ENCODE results near the gene SURF1.
"Not testable (repeated sequence)": the region's sequence is repeated elsewhere in the genome, so short reads cannot be mapped to it uniquely, and the experiment has no call there.

Gene SURF1

GRCh38 chr9:133341369-133342068, 14.8 kb downstream of the SURF1 start:
- peak; percentile 91 for DNase-seq

DNA sequence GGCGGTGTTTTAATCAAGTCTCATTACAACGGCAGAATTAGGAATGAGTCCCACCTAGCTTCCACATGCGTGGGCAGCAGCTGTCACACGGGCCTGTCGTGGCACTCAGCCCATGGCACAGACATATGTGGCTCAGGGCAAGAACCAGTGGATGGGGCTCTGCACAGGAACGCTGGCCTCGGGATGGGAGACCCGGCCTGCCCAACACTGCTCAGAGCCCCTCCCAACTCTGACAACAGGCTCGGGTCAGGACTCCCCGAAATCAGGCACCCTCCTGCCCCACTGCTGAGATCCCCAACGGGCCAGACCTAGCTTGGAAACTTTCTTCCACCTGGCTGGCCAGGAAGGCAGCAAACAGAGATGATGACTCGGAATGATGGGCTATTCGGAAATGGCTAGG, 15.4 kb downstream of the SURF1 start:
- no peak for DNase-seq

- DNase-seq, result peak; percentile 65
Measured at GRCh38 chr9:133340256-133340655, 16.0 kb downstream of the SURF1 start.

GRCh38 chr9:133339641-133340040, 16.6 kb downstream of the SURF1 start:
- DNase-seq, result no peak

DNA sequence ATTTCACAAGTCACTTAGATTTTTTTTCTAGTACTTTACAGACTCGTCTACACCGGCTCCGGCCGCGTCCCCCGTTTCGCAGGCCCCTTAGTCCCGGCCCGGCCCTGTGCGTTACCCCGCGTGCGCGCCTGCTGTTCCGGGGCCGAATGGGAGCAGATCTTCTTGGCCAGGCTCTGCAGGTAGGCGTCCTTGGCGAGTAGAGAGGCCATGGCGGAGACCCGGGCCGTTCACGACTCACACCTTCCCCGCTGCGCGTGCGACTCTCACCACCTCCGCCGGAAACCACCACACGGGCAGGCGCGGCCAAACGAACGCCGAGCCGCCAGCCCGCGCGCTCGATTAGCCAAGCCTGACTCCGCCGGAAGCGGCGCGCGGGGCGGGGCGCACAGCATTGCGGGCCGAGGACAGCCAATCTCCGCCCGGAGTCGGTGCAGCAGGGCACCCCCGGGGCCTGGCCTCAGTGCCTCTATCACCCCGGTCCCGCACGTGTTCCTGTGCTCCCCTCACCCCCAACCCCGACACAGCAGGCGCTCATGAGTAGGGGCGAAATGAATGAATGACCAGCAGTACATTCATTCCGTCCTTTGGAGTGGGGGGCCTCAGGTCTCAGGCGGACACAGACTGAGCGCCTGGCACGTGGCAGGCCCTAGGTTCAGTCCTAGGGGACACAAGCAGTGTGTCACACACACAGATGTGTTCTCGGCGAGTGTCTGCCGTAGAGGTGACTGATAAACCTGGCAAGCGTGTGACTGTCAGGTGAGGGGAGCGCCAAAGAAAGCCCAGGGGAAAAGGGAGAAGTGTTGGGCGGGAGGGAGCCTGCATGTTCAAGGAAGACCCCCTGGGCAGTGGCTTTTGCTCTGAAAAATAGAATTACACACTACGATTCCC, 20.1 kb downstream of the SURF1 start, which contains the start of gene SURF6:
TSS of gene SURF6 (minus strand) at position 265 of the 888 bp plus-strand sequence. CDS start at position 209, 56 bp downstream.
- peak; percentile 76 for DNase-seq

DNA sequence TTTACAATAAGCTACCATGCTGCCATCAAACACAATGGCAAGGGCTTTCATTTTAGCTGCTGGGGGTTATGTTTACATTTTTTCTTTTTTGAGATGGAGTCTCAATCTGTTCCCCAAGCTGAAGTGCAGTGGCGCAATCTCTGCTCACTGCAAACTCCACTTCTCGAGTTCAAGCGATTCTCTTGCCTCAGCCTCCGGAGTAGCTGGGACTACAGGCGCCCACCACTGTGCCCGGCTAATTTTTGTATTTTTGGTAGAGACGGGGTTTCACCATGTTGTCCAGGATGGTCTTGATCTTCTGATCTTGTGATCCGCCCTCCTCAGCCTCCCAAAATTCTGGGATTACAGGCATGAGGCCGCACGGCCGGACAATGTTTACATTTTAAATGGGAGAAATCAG, 21.4 kb downstream of the SURF1 start:
- DNase-seq, result not testable (repeated sequence)

GRCh38 chr9:133334161-133334560, 22.1 kb downstream of the SURF1 start:
- no peak for DNase-seq

- no peak for DNase-seq
Measured at GRCh38 chr9:133333566-133333965, 22.7 kb downstream of the SURF1 start.

DNA sequence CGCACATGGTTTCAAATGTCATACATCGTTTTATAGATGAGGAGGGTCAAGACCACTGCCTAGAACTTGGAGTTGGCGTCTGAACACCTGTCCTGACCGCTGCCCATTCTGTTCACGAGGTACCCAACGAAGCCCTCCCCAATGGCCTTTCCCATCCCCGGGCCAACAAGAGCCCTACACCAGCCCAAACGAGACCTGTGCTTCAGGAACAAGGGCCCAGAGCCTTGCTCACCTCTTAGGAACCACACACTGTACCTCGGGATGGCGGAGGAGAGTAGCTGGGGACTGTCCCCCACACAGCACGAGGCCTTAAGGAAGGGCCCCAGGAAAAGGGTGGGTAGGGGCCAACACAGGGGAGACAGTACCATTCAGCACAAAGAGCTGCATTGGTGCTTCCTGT, 23.3 kb downstream of the SURF1 start:
- no peak for DNase-seq

DNA sequence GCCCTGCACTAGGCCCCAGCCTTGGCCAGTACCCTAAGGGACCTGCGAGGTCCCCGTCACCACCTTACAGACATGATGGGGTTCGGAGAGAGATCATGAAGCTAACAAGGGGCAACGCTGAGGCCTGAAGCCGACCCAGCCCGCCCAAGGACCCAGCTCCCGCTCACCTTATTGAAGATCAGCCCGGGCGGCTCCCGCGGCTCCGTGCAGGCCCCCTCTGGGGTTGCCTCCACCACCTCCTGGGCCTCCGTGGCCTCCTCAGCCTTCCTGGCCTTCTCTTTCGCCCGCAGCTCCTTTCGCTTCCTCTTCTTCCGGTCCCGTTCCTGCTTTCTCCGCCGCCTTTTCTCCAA, 23.9 kb downstream of the SURF1 start:
- DNase-seq, result no peak

DNA sequence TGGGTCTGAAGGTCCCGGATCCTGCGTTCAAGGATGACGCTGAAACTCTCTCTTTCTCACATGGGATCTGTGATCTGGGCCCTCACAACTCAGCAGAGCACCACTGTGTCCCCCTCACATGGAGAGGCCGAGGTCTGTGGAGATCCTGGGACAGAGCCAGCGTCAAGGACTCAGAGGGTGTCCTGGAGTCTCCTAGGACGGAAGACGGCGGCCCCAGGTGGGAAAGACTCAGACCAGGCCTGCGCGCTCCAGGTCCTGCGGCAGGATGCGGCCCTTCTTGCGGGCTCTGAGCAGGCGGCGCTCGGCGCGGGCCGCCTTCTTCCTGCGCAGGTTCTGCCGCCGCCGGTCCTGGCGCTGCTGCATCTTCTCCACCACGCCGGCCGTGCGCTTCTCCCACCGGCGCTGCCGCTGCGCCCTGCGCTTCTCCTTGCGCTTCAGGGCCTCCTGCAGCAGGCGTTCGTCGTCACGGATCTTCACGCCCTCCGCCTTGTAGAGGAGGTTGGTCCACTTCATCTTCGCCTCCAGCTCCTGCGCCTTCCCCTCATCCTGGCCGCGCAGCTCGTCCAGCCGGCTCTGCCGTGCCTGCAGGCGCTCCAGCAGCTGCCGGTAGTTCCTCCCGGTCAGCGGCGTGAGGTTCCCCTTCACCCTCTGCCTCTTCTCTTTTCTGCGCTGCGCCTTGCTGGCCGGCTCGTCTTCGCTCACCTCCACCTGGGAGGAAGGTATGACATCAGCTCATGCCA, 24.5 kb downstream of the SURF1 start:
- no peak for DNase-seq

- no peak for DNase-seq
Measured at GRCh38 chr9:133331221-133331620, 25.1 kb downstream of the SURF1 start.

DNA sequence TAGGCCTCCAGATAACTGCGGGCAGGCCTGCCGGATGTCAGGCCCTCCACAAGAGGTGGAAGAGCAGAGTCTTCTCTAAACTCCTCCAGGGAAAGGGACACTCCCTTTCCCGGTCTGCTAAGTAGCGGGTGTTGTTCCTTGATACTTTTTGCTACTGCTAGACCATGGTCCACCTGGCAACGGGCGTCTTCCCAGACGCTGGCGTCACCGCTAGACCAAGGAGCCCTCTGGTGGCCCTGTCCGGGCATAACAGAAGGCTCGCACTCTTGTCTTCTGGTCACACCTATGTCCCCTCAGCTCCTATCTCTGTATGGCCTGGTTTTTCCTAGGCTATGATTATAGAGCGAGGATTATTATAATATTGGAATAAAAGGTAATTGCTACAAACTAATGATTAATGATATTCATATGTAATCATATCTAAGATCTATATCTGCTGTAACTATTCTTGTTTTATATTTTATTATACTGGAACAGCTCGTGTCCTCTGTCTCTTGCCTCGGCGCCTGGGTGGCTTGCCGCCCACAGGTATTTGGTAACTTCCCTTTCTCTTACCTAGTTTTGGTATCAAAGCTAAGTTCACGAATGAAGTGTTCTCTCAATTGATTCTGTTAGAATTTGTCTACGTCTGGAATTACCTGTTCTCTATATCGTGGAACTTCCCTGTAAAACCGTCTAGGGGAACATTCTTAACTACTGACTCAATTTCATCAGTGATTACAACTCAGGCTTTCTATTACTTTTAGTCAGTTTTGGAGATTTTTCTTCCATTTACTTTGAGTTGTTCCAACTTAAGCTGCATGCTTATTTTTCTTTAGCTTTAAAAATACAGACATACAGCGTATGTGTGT, 26.8 kb downstream of the SURF1 start:
- not testable (repeated sequence) for DNase-seq

GRCh38 chr9:133327834-133328484, 28.3 kb downstream of the SURF1 start:
- no peak for DNase-seq

GRCh38 chr9:133327021-133327420, 29.3 kb downstream of the SURF1 start:
- DNase-seq, result not testable (repeated sequence)

DNA sequence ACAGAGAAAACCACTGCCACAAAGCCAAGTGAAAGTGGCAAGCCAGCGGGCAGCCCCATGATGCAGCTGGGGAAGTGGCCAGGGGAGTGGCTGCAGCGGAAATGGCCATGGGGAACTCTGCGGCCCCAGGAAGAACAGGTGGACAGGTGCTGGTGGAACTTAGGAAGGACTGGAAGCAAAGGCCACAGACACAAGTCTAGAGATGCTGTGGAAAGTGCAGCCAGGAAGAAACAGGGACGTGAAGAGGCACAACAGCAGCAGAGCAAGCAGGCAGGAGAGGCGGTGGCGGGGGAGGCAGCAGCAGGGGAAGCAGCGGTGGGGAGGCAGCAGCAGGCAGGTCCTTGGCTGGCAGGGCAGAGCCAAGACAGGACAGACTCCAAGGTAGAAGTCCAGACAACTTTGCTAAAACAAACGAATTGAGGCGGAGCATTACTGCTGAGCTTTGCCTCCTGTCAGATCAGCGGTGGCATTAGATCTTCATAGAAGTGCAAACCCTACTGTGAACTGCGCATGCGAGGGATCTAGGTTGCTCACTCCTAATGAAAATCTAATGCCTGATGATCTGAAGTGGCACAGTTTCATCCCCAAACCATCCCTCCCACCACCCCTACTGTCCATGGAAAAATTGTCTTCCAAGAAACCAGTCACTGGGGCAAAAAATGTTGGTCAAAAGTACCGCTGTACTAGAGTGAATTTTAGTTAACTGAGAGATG, 32.1 kb downstream of the SURF1 start:
- no peak for DNase-seq

DNA sequence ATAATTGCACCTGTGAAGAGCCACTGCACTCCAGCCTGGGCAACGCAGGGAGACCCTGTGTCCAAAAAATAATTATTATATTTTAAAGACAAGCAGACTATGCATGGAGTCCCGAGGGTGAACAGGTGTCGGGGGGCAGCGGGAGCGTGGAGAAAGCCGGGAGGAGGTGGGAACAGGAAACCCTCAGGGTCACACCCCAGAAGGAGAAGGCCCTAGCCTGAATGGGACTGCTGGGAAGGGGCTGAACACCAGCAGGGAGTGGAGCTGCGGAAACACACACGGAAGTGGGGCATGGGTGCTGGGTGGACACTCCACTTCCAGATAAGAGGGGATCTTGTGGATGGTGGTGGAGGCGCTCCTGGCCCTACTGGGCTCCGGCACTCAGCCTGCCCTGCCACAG, 33.1 kb downstream of the SURF1 start:
- DNase-seq, result no peak

GRCh38 chr9:133322701-133323100, 33.6 kb downstream of the SURF1 start:
- no peak for DNase-seq

DNA sequence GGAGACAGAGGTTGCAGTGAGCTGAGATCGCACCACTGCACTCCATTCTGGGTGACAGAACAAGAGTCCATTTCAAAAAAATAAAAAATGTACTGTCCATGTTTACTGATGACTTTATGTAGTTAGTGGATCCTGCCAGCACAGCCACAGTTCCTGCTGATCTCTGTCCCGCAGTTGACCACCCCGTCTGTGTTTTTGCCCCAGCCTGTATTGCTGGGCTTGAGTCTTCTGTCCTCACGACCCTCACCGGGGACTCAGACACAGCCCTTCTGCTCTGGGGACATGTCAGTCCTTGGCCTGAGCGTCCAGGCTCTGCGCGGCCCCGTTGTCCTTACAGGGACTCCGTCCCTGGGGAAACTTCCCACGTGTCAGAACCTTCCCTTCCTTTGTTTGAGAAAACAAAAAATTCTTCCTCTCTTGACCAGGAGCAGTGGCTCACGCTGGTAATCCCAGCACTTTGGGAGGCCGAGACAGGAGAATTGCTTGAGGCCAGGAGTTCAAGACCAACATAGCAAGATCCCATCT, 34.8 kb downstream of the SURF1 start:
- DNase-seq, result no peak

GRCh38 chr9:133320421-133320881, 35.8 kb downstream of the SURF1 start:
- DNase-seq, result no peak

- DNase-seq, result not testable (repeated sequence)
Measured at GRCh38 chr9:133317551-133317950, 38.7 kb downstream of the SURF1 start.

All from GF-D8 (cell line).